HL-60 (cell line): ENCODE results near the gene ZNF749.

Experiments
- CTCF ChIP-seq: IDR thresholded peaks from one replicate; pipeline ENCODE4 v1.5.1; 2011; ENCODE audit warnings: low read length, control low read depth, inconsistent platforms; ENCODE audit not compliant: insufficient read depth
- TF ChIP-seq, protein P1 (sequence below): IDR thresholded peaks from 2 replicates; pipeline ENCODE4 v1.6.1; 2012; ENCODE audit warnings: low read depth; ENCODE audit not compliant: insufficient replicate concordance

GRCh38 chr19:57438925-57439324 lies 3.8 kb downstream of the ZNF749 start:
- no peak for TF ChIP-seq CTCF
- TF ChIP-seq, protein P1, sequence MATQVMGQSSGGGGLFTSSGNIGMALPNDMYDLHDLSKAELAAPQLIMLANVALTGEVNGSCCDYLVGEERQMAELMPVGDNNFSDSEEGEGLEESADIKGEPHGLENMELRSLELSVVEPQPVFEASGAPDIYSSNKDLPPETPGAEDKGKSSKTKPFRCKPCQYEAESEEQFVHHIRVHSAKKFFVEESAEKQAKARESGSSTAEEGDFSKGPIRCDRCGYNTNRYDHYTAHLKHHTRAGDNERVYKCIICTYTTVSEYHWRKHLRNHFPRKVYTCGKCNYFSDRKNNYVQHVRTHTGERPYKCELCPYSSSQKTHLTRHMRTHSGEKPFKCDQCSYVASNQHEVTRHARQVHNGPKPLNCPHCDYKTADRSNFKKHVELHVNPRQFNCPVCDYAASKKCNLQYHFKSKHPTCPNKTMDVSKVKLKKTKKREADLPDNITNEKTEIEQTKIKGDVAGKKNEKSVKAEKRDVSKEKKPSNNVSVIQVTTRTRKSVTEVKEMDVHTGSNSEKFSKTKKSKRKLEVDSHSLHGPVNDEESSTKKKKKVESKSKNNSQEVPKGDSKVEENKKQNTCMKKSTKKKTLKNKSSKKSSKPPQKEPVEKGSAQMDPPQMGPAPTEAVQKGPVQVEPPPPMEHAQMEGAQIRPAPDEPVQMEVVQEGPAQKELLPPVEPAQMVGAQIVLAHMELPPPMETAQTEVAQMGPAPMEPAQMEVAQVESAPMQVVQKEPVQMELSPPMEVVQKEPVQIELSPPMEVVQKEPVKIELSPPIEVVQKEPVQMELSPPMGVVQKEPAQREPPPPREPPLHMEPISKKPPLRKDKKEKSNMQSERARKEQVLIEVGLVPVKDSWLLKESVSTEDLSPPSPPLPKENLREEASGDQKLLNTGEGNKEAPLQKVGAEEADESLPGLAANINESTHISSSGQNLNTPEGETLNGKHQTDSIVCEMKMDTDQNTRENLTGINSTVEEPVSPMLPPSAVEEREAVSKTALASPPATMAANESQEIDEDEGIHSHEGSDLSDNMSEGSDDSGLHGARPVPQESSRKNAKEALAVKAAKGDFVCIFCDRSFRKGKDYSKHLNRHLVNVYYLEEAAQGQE = no peak
